CD4-positive, alpha-beta memory T cell (primary cell): ENCODE measurements around the gene CD2BP2. TPM values are rescaled to one million over a fixed set of nuclear protein-coding genes. Genes with fewer than 3 reads are reported as not detected.

Source experiments
- CTCF ChIA-PET: fragments of 350-600 bp; sonication (Branson Sonifier 250); formaldehyde crosslinking; loops from one replicate; lab custom pipeline; 2021; ENCODE audit warnings: inconsistent platforms; ENCODE audit not compliant: partially characterized antibody; lab: Charles Lee
- POLR2A ChIA-PET: fragments of 350-600 bp; sonication (Branson Sonifier 250); formaldehyde crosslinking; loops from one replicate; lab custom pipeline; 2021; ENCODE audit not compliant: partially characterized antibody; lab: Charles Lee
- DNase-seq, 5 donors: peaks; one replicate each; pipeline versions ENCODE4 v3.0.0 to v3.0.0-alpha.2; 2020 to 2022; ENCODE audit warnings: mixed read lengths in 1 of 5
- H3K27ac ChIP-seq: one replicate; pipeline ENCODE4 v1.7.0; 2013; ENCODE audit warnings: low read depth, low read length
- H3K27me3 ChIP-seq: 2 replicates; pipeline ENCODE4 v1.7.0; 2013; ENCODE audit warnings: mild to moderate bottlenecking, low read length, moderate library complexity; ENCODE audit not compliant: insufficient read depth
- H3K36me3 ChIP-seq: 2 replicates; pipeline ENCODE4 v1.7.0; 2013; ENCODE audit warnings: mild to moderate bottlenecking, low read length, moderate library complexity; ENCODE audit not compliant: insufficient read depth
- H3K4me1 ChIP-seq: 2 replicates; pipeline ENCODE4 v1.7.0; 2013; ENCODE audit warnings: mild to moderate bottlenecking, low read length, moderate library complexity; ENCODE audit not compliant: insufficient read depth
- H3K4me3 ChIP-seq, 2 donors: one replicate each; pipeline ENCODE4 v1.7.0; 2013; ENCODE audit warnings: low read length in 2 of 2, mild to moderate bottlenecking in 1 of 2
- H3K9me3 ChIP-seq, 2 donors: one replicate each; pipeline ENCODE4 v1.7.0; 2013; ENCODE audit warnings: low read length in 2 of 2, control low read depth in 1 of 2; ENCODE audit not compliant: control insufficient read depth in 1 of 2
- H3K27ac Mint-ChIP-seq, 7 donors: one replicate each; pipeline ENCODE4 v1.8.0; 2020 to 2021; ENCODE audit warnings: mixed read lengths in 7 of 7, mild to moderate bottlenecking in 6 of 7, inconsistent platforms in 3 of 7, moderate library complexity in 3 of 7
- H3K27me3 Mint-ChIP-seq, 2 donors: one replicate each; pipeline ENCODE4 v1.8.0; 2020 to 2021; ENCODE audit warnings: mixed read lengths in 2 of 2
- H3K36me3 Mint-ChIP-seq, 2 donors: one replicate each; pipeline ENCODE4 v1.8.0; 2020 to 2021; ENCODE audit warnings: mixed read lengths in 2 of 2, inconsistent platforms in 1 of 2, mild to moderate bottlenecking in 1 of 2
- H3K4me1 Mint-ChIP-seq, 4 donors: one replicate each; pipeline ENCODE4 v1.8.0; 2020 to 2021; ENCODE audit warnings: mixed read lengths in 4 of 4, mild to moderate bottlenecking in 1 of 4
- H3K4me3 Mint-ChIP-seq, 8 donors: one replicate each; pipeline ENCODE4 v1.8.0; 2020 to 2021; ENCODE audit warnings: mixed read lengths in 8 of 8, mild to moderate bottlenecking in 7 of 8, moderate library complexity in 6 of 8, inconsistent platforms in 3 of 8
- H3K9me3 Mint-ChIP-seq, 8 donors: one replicate each; pipeline ENCODE4 v1.8.0; 2020 to 2021; ENCODE audit warnings: mixed read lengths in 8 of 8, mild to moderate bottlenecking in 5 of 8, inconsistent platforms in 3 of 8, moderate library complexity in 1 of 8
- intact Hi-C: fragments of 100-400 bp; cut with micrococcal nuclease; formaldehyde crosslinking; loops from one replicate; pipeline ENCODE4 v1.15.1; 2023
- polyA plus RNA-seq, 2 donors: library from polyadenylated mRNA; unstranded; fragments of 300-500 nt; fragmentation: Illumina TruSeq; gene quantifications; one replicate each; pipeline ENCODE4 v1.2.3, GENCODE V29; 2021
- total RNA-seq, 2 experiments: library from RNA; stranded (reverse); gene quantifications; one replicate each; pipeline ENCODE4 v1.2.3, GENCODE V29; 2021

Gene CD2BP2
- total and polyA plus RNA-seq, 4 experiments from 2014 or later, result 23.7 to 79.4 (median 48.7) TPM

- Histone ChIP-seq H3K27ac (no peak overlapping the region), H3K36me3 (peaks cover 33% of the 10 kb centered on the region), H3K9me3 (no peaks in the 10 kb centered on the region), H3K27me3 (no peaks in the 10 kb centered on the region), H3K4me3 (no peak overlapping the region), H3K4me1 (peaks cover 31% of the 10 kb centered on the region)
- intact Hi-C loops, result no loop called here
- CTCF ChIA-PET, result no interaction called here
- peak overlapping the region in 5 of 7 donors; percentile 37 to 74 (median 47) for H3K27ac Mint-ChIP-seq
- peaks cover 18 to 59% of the 10 kb centered on the region in 2 donors for H3K36me3 Mint-ChIP-seq
- DNase-seq, result no peak
- peaks cover 14 to 40% (median 24%) of the 10 kb centered on the region in 4 donors for H3K4me1 Mint-ChIP-seq
- no peaks in the 10 kb centered on the region for H3K27me3 Mint-ChIP-seq
- no peaks in the 10 kb centered on the region for H3K9me3 Mint-ChIP-seq
- H3K4me3 Mint-ChIP-seq, result peak overlapping the region in 3 of 8 donors; percentile 30 to 49 (median 35)
- POLR2A ChIA-PET, result interaction anchor here (1.2 kb wide), 1 partner anchor 19 kb away, joined by 4 read pairs; no protein-coding TSS in a partner anchor
Observed at GRCh38 chr16:30351586-30352419, 3.3 kb downstream of the CD2BP2 start.

- ChIA-PET POLR2A (interaction anchor here (1.2 kb wide), 1 partner anchor 20 kb away, joined by 4 read pairs; no protein-coding TSS in a partner anchor), CTCF (no interaction called here)
- no peak overlapping the region for H3K4me3 ChIP-seq
- intact Hi-C loops, result no loop called here
- no peaks in the 10 kb centered on the region for H3K27me3 ChIP-seq
- no peak overlapping the region for H3K27ac ChIP-seq
- H3K9me3 ChIP-seq, result no peaks in the 10 kb centered on the region
- peaks cover 9 to 34% (median 18%) of the 10 kb centered on the region in 4 donors for H3K4me1 Mint-ChIP-seq
- no peak overlapping the region for H3K4me3 Mint-ChIP-seq
- peaks cover 33% of the 10 kb centered on the region for H3K36me3 ChIP-seq
- no peaks in the 10 kb centered on the region for H3K27me3 Mint-ChIP-seq
- no peak for DNase-seq
- H3K9me3 Mint-ChIP-seq, result no peaks in the 10 kb centered on the region
- H3K36me3 Mint-ChIP-seq, result peaks cover 18 to 53% of the 10 kb centered on the region in 2 donors
- peak overlapping the region in 1 of 7 donors; percentile 74 for H3K27ac Mint-ChIP-seq
- peaks cover 24% of the 10 kb centered on the region for H3K4me1 ChIP-seq
Observed at GRCh38 chr16:30351001-30351441, 4.1 kb downstream of the CD2BP2 start.

GRCh38 chr16:30350134-30350871 lies 4.8 kb downstream of the CD2BP2 start:
- Histone ChIP-seq H3K4me1 (peaks cover 16% of the 10 kb centered on the region), H3K36me3 (peaks cover 33% of the 10 kb centered on the region), H3K27ac (no peak overlapping the region), H3K4me3 (no peak overlapping the region), H3K9me3 (no peaks in the 10 kb centered on the region), H3K27me3 (no peaks in the 10 kb centered on the region)
- H3K9me3 Mint-ChIP-seq, result no peaks in the 10 kb centered on the region
- POLR2A ChIA-PET, result no interaction called here
- no peak for DNase-seq
- peaks cover 7 to 27% (median 13%) of the 10 kb centered on the region in 4 donors for H3K4me1 Mint-ChIP-seq
- intact Hi-C loops, result no loop called here
- H3K27ac Mint-ChIP-seq, result peak overlapping the region in 6 of 7 donors; percentile 18 to 87 (median 51)
- peaks cover 18 to 51% of the 10 kb centered on the region in 2 donors for H3K36me3 Mint-ChIP-seq
- peak overlapping the region in 2 of 8 donors; percentile 11 to 16 for H3K4me3 Mint-ChIP-seq
- CTCF ChIA-PET, result interaction anchor here (1.1 kb wide), 1 partner anchor 9 kb away, joined by 3 read pairs; no protein-coding TSS in a partner anchor
- no peaks in the 10 kb centered on the region for H3K27me3 Mint-ChIP-seq

GRCh38 chr16:30349675-30350074 lies 5.4 kb downstream of the CD2BP2 start:
- H3K9me3 ChIP-seq, result no peaks in the 10 kb centered on the region
- Mint-ChIP-seq H3K36me3 (peaks cover 18 to 46% of the 10 kb centered on the region in 2 donors), H3K4me3 (no peak overlapping the region), H3K27ac (peak overlapping the region in 4 of 7 donors; percentile 15 to 71 (median 58)), H3K9me3 (no peaks in the 10 kb centered on the region), H3K27me3 (no peaks in the 10 kb centered on the region), H3K4me1 (peaks cover 4 to 23% (median 10%) of the 10 kb centered on the region in 4 donors)
- peaks cover 33% of the 10 kb centered on the region for H3K36me3 ChIP-seq
- ChIA-PET POLR2A (no interaction called here), CTCF (interaction anchor here (1.1 kb wide), 1 partner anchor 10 kb away, joined by 3 read pairs; no protein-coding TSS in a partner anchor)
- DNase-seq, result no peak
- H3K27me3 ChIP-seq, result no peaks in the 10 kb centered on the region
- intact Hi-C loops, result no loop called here
- H3K27ac ChIP-seq, result no peak overlapping the region
- peaks cover 15% of the 10 kb centered on the region for H3K4me1 ChIP-seq
- H3K4me3 ChIP-seq, result no peak overlapping the region

GRCh38 chr16:30348929-30349328 lies 6.2 kb downstream of the CD2BP2 start:
- no peak for DNase-seq
- peaks cover 1 to 16% (median 3%) of the 10 kb centered on the region in 4 donors for H3K4me1 Mint-ChIP-seq
- POLR2A ChIA-PET, result interaction anchor here (0.7 kb wide), 1 partner anchor 285 kb away, joined by 3 read pairs; no protein-coding TSS in a partner anchor
- CTCF ChIA-PET, result interaction anchor here (1.1 kb wide), 1 partner anchor 11 kb away, joined by 3 read pairs; no protein-coding TSS in a partner anchor
- H3K4me3 Mint-ChIP-seq, result no peak overlapping the region
- H3K36me3 ChIP-seq, result peaks cover 33% of the 10 kb centered on the region
- no peak overlapping the region for H3K27ac ChIP-seq
- peaks cover 9% of the 10 kb centered on the region for H3K4me1 ChIP-seq
- no peak overlapping the region for H3K4me3 ChIP-seq
- H3K36me3 Mint-ChIP-seq, result peaks cover 13 to 40% of the 10 kb centered on the region in 2 donors
- intact Hi-C loops, result no loop called here
- peak overlapping the region in 2 of 7 donors; percentile 23 to 64 for H3K27ac Mint-ChIP-seq
- no peaks in the 10 kb centered on the region for H3K9me3 ChIP-seq
- no peaks in the 10 kb centered on the region for H3K27me3 Mint-ChIP-seq
- H3K9me3 Mint-ChIP-seq, result no peaks in the 10 kb centered on the region
- no peaks in the 10 kb centered on the region for H3K27me3 ChIP-seq

DNA sequence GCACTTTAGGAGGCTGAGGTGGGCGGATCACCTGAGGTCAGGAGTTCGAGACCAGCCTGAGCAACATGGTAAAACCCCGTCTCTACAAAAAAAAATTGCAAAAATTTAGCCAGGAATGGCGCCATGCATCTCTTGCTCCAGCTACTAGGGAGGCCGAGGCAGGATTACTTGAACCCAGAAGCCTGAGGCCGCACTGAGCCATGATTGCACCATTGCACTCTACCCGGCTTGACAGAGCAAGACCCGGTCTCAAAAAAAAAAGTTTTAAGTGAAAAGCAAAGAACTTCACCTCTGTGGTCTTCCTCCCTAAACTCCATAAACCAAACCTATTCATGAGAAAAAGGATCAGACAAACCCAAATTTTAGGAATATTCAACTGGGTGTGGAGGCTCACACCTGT lies 7.0 kb downstream of the CD2BP2 start:
- CTCF ChIA-PET, result no interaction called here
- Mint-ChIP-seq H3K27ac (no peak overlapping the region), H3K36me3 (peaks cover 13 to 35% of the 10 kb centered on the region in 2 donors)

More for the DNA sequence above, 7.0 kb downstream of the CD2BP2 start:
- Mint-ChIP-seq H3K9me3 (no peaks in the 10 kb centered on the region), H3K4me3 (no peak overlapping the region), H3K4me1 (peaks cover 1 to 11% (median 3%) of the 10 kb centered on the region in 4 donors), H3K27me3 (no peaks in the 10 kb centered on the region)
- Histone ChIP-seq H3K27ac (no peak overlapping the region), H3K27me3 (no peaks in the 10 kb centered on the region), H3K4me1 (peaks cover under 1% of the 10 kb centered on the region), H3K36me3 (peaks cover 29% of the 10 kb centered on the region), H3K4me3 (no peak overlapping the region), H3K9me3 (no peaks in the 10 kb centered on the region)
- POLR2A ChIA-PET, result interaction anchor here (0.8 kb wide), 1 partner anchor 13 kb away, joined by 4 read pairs; no protein-coding TSS in a partner anchor
- no peak for DNase-seq
- intact Hi-C loops, result no loop called here
